ENCODE measurements around the gene TRIM65. TPM values are rescaled to one million over a fixed set of nuclear protein-coding genes. Genes with fewer than 3 reads are reported as not detected.

TRIM65 gene
- total and polyA plus RNA-seq, 2 donors from 2014 or later = 11.5 to 23.6 TPM

DNA sequence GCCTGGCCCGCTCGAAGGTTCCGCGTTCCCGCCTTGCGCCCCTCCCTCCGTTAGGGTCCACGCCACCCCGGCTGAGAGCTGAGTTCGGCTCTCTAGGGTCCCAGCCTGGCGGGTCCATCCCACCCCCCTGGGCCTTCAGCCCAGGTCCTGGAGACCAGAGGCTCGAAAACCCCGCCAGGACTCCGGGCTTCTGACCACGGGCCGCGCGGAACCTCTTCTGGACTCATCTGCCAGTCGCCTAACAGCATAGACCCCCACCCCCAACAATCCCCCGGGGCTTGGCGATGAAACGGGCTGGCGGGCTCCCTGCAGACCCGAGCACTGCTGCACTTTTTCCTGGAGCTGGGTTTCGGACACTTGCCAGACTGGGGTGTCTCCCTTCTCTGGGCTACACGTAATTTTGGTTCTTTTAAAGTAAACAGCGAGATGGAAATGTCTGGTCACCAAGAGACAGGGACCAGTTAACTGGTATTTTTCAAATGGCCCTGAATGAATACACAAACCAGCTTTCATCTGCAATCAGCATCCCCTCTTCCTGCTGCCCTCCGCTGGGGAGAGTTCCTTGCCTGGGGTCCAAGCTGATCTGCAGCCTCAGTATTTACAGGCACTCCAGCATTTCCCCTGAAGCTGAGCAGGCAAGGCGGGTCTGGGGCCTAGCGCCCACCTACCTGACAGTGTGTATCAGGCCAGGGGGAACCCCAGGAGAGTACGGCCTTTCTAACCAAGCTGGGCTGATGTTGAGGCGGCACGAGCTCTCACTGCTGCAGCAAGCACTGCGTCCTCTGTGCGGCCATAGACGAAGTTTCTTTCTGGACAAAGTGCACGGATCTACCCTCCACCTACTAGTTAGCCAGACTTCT lies 639 bp upstream of the TRIM65 start:
- no peaks in the 10 kb centered on the region for H3K9me3 ChIP-seq (ENCODE audit: control insufficient read depth in 2 of 3, insufficient read depth in 1 of 3, low read length in 3 of 3)
- H3K27me3 ChIP-seq (ENCODE audit: control insufficient read depth, insufficient read depth, low read length) = no peaks in the 10 kb centered on the region
- FAIRE-seq = no peak
- TF ChIP-seq, protein P1, sequence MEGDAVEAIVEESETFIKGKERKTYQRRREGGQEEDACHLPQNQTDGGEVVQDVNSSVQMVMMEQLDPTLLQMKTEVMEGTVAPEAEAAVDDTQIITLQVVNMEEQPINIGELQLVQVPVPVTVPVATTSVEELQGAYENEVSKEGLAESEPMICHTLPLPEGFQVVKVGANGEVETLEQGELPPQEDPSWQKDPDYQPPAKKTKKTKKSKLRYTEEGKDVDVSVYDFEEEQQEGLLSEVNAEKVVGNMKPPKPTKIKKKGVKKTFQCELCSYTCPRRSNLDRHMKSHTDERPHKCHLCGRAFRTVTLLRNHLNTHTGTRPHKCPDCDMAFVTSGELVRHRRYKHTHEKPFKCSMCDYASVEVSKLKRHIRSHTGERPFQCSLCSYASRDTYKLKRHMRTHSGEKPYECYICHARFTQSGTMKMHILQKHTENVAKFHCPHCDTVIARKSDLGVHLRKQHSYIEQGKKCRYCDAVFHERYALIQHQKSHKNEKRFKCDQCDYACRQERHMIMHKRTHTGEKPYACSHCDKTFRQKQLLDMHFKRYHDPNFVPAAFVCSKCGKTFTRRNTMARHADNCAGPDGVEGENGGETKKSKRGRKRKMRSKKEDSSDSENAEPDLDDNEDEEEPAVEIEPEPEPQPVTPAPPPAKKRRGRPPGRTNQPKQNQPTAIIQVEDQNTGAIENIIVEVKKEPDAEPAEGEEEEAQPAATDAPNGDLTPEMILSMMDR (IDR thresholded peaks at IDR 0.05; ENCODE audit: borderline replicate concordance, extremely low read depth, insufficient read depth) = no peak
- peak overlapping the region in 2 of 3 donors; percentile 31 to 34 for H3K9ac ChIP-seq (ENCODE audit: low read length in 3 of 3)
- H3K4me1 ChIP-seq (ENCODE audit: control insufficient read depth in 2 of 3, insufficient read depth in 2 of 3, low read depth in 1 of 3, low read length in 3 of 3) = peaks cover 0 to 18% (median 9%) of the 10 kb centered on the region in 3 donors
- peak overlapping the region; percentile 78 to 91 for H3K27ac ChIP-seq (ENCODE audit: low read depth in 2 of 2, low read length in 2 of 2)
- peak in 1 of 5 donors; percentile 74 for DNase-seq
- intact Hi-C loops (cut with DNase I) = no loop called here
- peaks cover 0 to 26% (median 12%) of the 10 kb centered on the region in 3 donors for H3K36me3 ChIP-seq (ENCODE audit: control insufficient read depth in 2 of 3, insufficient read depth in 3 of 3, low read length in 3 of 3)
- H3K4me3 ChIP-seq (ENCODE audit: low read length in 3 of 3) = peak overlapping the region in 1 of 3 donors; percentile 62

DNA sequence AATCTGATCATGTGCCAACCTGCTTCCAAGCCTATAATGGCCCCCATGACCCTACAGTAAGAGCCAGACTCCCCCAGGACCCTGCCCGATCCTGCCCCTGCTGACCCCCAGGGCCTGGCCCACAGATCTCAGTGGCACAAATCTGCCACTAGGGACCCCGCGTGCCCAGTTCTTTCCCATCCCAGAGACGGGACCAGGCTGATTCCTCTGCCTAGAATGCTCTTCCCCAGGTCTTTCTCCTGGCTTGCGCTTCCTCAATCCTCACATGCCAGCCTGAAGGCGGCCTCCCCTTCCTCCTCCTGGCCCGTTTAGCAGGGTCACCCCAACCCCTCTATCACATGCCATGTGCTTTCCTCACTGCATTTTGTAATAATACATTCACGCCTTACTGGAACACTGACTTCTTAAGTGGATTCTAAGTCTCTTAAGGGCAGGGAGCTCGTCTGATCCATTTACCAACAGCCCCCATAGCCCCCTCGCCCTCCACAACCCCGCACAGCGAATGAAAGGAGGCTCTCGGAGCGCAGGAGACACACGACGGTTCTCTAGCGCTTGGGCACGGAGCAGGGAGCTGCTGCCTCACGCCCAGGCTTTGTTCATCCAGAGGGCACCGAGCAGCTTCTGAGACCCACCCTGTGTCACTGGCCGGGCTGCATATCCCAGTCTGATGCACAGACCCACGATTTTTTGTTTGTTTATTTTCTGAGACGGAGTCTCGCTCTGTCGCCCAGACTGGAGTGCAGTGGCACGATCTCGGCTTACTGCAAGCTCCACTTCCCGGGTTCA lies 1.2 kb downstream of the TRIM65 start:
- H3K36me3 ChIP-seq (ENCODE audit: control insufficient read depth in 2 of 3, insufficient read depth in 3 of 3, low read length in 3 of 3) = peaks cover 0 to 20% (median 6%) of the 10 kb centered on the region in 3 donors
- peak overlapping the region in 2 of 3 donors; percentile 28 to 65 for H3K9ac ChIP-seq (ENCODE audit: low read length in 3 of 3)
- TF ChIP-seq, protein P1 (IDR thresholded peaks at IDR 0.05; ENCODE audit: borderline replicate concordance, extremely low read depth, insufficient read depth) = no peak
- H3K4me1 ChIP-seq (ENCODE audit: control insufficient read depth in 2 of 3, insufficient read depth in 2 of 3, low read depth in 1 of 3, low read length in 3 of 3) = peaks cover 0 to 20% (median 9%) of the 10 kb centered on the region in 3 donors
- intact Hi-C loops (cut with DNase I) = no loop called here
- H3K4me3 ChIP-seq (ENCODE audit: low read length in 3 of 3) = peak overlapping the region; percentile 16 to 62 (median 60)
- no peaks in the 10 kb centered on the region for H3K9me3 ChIP-seq (ENCODE audit: control insufficient read depth in 2 of 3, insufficient read depth in 1 of 3, low read length in 3 of 3)
- FAIRE-seq (no peak), DNase-seq (peak in 2 of 5 donors; percentile 16 to 76)
- H3K27ac ChIP-seq (ENCODE audit: low read depth in 2 of 2, low read length in 2 of 2) = no peak overlapping the region
- no peaks in the 10 kb centered on the region for H3K27me3 ChIP-seq (ENCODE audit: control insufficient read depth, insufficient read depth, low read length)

DNA sequence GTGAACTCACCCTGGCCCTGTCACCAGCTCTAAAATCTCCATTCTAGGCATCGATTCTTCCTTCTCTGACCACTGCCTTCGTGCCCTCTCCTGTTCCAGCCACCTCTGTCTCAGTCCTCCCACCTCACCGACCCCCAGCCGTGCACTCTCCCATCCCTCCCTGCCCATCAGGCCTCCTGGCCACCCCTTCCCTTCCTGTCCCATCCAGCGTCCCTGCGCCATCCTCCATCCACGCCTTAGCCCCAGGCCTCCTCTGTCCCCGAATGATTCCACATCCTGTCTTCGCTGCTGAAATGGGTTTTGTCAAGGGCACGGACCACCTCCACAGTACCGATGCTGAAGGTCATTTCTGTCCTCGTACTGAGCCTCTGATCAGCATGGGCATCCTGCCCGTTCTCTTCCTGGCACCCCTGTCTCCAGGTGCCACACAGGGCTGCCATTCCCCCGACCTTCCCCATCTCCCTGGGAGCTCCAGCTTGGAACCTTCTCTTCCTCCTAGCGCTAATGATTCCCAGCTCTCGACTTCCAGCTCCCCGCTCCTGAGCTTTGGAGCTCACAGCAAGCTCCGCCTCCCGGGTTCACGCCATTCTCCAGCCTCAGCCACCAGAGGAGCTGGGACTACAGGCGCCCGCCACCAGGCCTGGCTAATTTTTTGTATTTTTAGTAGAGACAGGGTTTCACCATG lies 2.6 kb downstream of the TRIM65 start:
- DNase-seq (peak in 1 of 5 donors; percentile 76), FAIRE-seq (no peak)
- intact Hi-C loops (cut with DNase I) = no loop called here
- H3K4me1 ChIP-seq (ENCODE audit: control insufficient read depth in 2 of 3, insufficient read depth in 2 of 3, low read depth in 1 of 3, low read length in 3 of 3) = peaks cover 0 to 20% (median 9%) of the 10 kb centered on the region in 3 donors
- TF ChIP-seq, protein P1 (IDR thresholded peaks at IDR 0.05; ENCODE audit: borderline replicate concordance, extremely low read depth, insufficient read depth) = no peak
- H3K27ac ChIP-seq (ENCODE audit: low read depth in 2 of 2, low read length in 2 of 2) = no peak overlapping the region
- H3K9ac ChIP-seq (ENCODE audit: low read length in 3 of 3) = no peak overlapping the region
- no peaks in the 10 kb centered on the region for H3K27me3 ChIP-seq (ENCODE audit: control insufficient read depth, insufficient read depth, low read length)
- H3K4me3 ChIP-seq (ENCODE audit: low read length in 3 of 3) = no peak overlapping the region
- peaks cover 0 to 9% (median 6%) of the 10 kb centered on the region in 3 donors for H3K36me3 ChIP-seq (ENCODE audit: control insufficient read depth in 2 of 3, insufficient read depth in 3 of 3, low read length in 3 of 3)
- no peaks in the 10 kb centered on the region for H3K9me3 ChIP-seq (ENCODE audit: control insufficient read depth in 2 of 3, insufficient read depth in 1 of 3, low read length in 3 of 3)

All from kidney (tissue), 14 donors.